HG02571 (cell line): ENCODE data around the gene SPRR1B.
"Not testable (repeated sequence)": the region's sequence is repeated elsewhere in the genome, so short reads cannot be mapped to it uniquely, and the experiment has no call there.

Experiments
- ATAC-seq: cut with Tn5 transposase; IDR thresholded peaks from one replicate; pipeline ENCODE4 v1.9.1; 2021; ENCODE audit warnings: mild to moderate bottlenecking, moderate library complexity; ENCODE audit not compliant: unreplicated experiment

Gene SPRR1B

GRCh38 chr1:153035211-153035610 is 4.2 kb downstream of the SPRR1B start:
- no peak for ATAC-seq

GRCh38 chr1:153040950-153041631 is 10.1 kb downstream of the SPRR1B start, which contains the start of gene SPRR2D:
Gene SPRR2D (minus strand): TSS chr1:153041120. CDS start chr1:153040346, 774 bp downstream.
- ATAC-seq = no peak

DNA sequence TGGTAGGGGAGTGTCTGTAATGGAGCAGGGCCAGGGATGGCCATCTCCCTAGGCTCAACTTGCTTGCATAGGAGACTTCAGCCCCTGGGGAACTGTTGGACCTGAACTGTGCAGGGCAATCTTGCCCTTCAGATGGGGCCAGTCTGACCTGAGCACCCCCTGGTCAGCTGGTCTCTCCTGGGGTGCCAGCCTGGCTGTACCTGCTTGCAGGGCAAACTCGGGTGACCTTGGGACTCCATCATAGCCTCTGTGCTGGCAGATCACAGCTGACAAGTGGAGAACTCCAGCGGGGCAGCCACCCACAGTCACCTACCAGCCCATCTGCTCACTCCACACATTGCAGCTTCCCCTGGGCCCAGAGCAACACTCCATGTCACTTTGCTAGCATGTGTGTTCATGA is 18.2 kb downstream of the SPRR1B start:
- ATAC-seq = no peak

DNA sequence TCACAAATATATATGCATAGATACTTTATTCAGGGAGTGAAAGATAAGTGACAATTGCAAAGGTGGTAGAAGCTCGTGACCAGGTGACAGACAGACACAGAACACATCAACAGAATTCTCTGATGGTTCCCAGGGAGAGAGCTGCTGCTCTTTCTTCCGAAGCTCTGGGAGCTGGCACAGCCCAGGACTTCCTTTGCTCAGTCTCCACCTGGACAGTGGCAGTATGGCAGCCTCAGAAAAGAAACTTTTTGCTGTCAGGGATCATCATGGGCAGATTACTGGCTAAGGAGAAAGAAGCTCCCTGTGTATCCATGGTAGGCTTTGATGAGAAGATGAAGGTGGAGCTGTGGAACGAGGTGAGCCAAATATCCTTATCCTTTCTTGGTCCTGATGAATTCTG is 25.1 kb downstream of the SPRR1B start:
- not testable (repeated sequence) for ATAC-seq

DNA sequence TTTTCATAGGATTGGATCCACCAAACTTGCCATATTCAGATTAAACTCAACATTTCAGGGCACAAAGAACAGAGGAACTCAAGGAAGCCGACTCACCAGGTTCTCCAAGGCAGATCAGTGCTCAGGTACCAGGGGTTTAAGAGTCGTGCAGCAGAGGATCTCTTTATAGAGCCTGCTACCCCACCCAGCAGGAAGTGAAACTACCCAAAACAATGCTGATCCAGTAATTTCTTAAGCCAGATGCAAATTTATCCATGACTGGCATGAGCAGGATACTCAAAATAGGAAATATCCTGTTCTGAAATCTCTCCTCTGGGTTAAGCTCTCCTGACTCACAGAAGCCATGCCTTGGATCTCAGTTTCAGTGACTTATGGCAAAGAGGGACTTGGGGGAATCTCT is 26.4 kb downstream of the SPRR1B start, which contains the start of gene SPRR2A:
TSS of gene SPRR2A (minus strand) at position 138 of the 400 bp plus-strand sequence. CDS start 777 bp downstream, outside the sequence.
- ATAC-seq = no peak

DNA sequence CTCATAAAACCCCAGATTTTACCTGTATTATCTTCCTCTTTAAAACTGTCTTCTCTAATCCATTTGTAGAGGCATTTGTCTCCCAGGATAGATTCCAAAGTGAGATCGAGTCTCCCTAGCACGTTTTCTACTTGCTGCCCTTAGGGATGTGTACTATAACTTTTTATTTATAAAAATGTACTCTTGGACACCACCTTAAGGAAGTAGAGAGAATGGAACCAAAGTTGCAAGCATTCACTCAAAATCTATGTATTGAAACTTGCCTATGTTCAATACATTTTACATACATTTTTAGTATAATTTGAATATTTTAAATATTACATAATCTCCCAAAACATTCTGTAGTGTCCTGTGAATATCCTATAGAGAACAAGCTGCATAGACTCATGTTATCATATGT is 27.2 kb downstream of the SPRR1B start:
- ATAC-seq = no peak

GRCh38 chr1:153058826-153059784 is 28.1 kb downstream of the SPRR1B start:
- no peak for ATAC-seq

- ATAC-seq = no peak
Observed at GRCh38 chr1:153070243-153070642, 39.2 kb downstream of the SPRR1B start.

GRCh38 chr1:153071511-153071910 is 40.5 kb downstream of the SPRR1B start, which contains the start of gene SPRR2B:
Gene SPRR2B (minus strand): TSS chr1:153071611. CDS start chr1:153070839, 772 bp downstream.
- no peak for ATAC-seq

- ATAC-seq = no peak
Observed at GRCh38 chr1:153072806-153073726, 42.1 kb downstream of the SPRR1B start.

GRCh38 chr1:153081736-153082135 is 50.7 kb downstream of the SPRR1B start:
- ATAC-seq = no peak
